NCI-H2227 (cell line): ENCODE results near the gene RFNG.
A peak's percentile ranks its signal among the peaks of the same experiment; 100 is the strongest.

Source experiments
- DNase-seq: peaks from one replicate; lab custom pipeline; 2025; ENCODE audit not compliant: unreplicated experiment; lab: John Stamatoyannopoulos, UW

Gene RFNG

GRCh38 chr17:82051776-82052637 lies at the start of gene RFNG, which contains the start of gene GPS1:
Gene RFNG, minus strand, starts transcription at chr17:82051811. Its CDS starts 45 bp downstream, at chr17:82051766.
Gene GPS1, plus strand, starts transcription at chr17:82051898. Its CDS starts 34 bp downstream, at chr17:82051932.
- DNase-seq = peak; percentile 85

- no peak for DNase-seq
Measured at GRCh38 chr17:82101301-82101715, 49.7 kb upstream of the RFNG start.

GRCh38 chr17:82100502-82101298 lies 49.1 kb upstream of the RFNG start:
- no peak for DNase-seq

- peak; percentile 57 for DNase-seq
Measured at GRCh38 chr17:82098939-82099763, 47.5 kb upstream of the RFNG start.

- DNase-seq = peak; percentile 98
Measured at GRCh38 chr17:82098169-82098938, 46.7 kb upstream of the RFNG start, which contains the start of gene FASN. Gene FASN, minus strand, starts transcription at chr17:82098236. Its CDS starts 1,791 bp downstream, at chr17:82096445.

- no peak for DNase-seq
Measured at GRCh38 chr17:82097919-82098168, 46.2 kb upstream of the RFNG start.

GRCh38 chr17:82097184-82097918 lies 45.7 kb upstream of the RFNG start:
- DNase-seq = peak; percentile 66

- no peak for DNase-seq
Measured at GRCh38 chr17:82096709-82097183, 45.1 kb upstream of the RFNG start.

GRCh38 chr17:82095777-82096708 lies 44.4 kb upstream of the RFNG start:
- no peak for DNase-seq

- no peak for DNase-seq
Measured at GRCh38 chr17:82094931-82095776, 43.5 kb upstream of the RFNG start.

GRCh38 chr17:82092995-82093751 lies 41.6 kb upstream of the RFNG start:
- no peak for DNase-seq

GRCh38 chr17:82092628-82092994 lies 41.0 kb upstream of the RFNG start:
- DNase-seq = no peak

- DNase-seq = no peak
Measured at GRCh38 chr17:82092094-82092586, 40.5 kb upstream of the RFNG start.

- no peak for DNase-seq
Measured at GRCh38 chr17:82091264-82092066, 39.9 kb upstream of the RFNG start.

GRCh38 chr17:82090549-82091263 lies 39.1 kb upstream of the RFNG start:
- no peak for DNase-seq
